Uterus (tissue), 2 donors: ENCODE measurements around the gene EEF2K.

ENCODE experiments used
- POLR2A ChIP-seq, 2 donors: fragments of 450-650 bp; IDR thresholded peaks; one replicate each; pipeline ENCODE4 v1.6.1; 2016; ENCODE audit warnings: antibody characterized with exemption in 2 of 2, mild to moderate bottlenecking in 1 of 2, moderate library complexity in 1 of 2
- TF ChIP-seq, protein P1 (sequence below), 4 experiments: fragments of 200-600 bp in 2 of 4; fragments of 450-650 bp in 2 of 4; sonication (generic) in 2 of 4; IDR thresholded peaks; one replicate each; pipeline ENCODE4 v1.5.1; 2016 to 2019; ENCODE audit warnings: antibody characterized with exemption in 4 of 4, mild to moderate bottlenecking in 2 of 4, moderate library complexity in 1 of 4

DNA sequence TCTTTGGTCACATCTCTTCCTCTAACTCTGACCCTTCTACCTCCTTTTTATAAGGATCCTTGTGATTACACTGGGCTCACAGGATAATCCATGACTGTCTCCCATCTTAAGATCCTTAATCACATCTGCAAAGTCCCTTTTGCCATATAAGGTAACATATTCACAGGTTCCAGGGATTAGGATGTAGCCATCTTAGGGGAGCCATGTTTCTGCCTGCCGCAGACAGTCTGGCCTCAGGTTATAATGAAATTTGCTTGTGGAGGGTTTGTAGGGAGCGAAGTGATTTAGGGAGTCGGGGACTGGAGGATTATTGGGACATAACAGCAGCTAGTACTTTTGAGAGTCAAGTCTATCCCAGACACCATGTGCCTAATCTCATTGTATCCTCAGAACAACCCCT, 7.7 kb downstream of the EEF2K start:
- TF ChIP-seq, protein P1, sequence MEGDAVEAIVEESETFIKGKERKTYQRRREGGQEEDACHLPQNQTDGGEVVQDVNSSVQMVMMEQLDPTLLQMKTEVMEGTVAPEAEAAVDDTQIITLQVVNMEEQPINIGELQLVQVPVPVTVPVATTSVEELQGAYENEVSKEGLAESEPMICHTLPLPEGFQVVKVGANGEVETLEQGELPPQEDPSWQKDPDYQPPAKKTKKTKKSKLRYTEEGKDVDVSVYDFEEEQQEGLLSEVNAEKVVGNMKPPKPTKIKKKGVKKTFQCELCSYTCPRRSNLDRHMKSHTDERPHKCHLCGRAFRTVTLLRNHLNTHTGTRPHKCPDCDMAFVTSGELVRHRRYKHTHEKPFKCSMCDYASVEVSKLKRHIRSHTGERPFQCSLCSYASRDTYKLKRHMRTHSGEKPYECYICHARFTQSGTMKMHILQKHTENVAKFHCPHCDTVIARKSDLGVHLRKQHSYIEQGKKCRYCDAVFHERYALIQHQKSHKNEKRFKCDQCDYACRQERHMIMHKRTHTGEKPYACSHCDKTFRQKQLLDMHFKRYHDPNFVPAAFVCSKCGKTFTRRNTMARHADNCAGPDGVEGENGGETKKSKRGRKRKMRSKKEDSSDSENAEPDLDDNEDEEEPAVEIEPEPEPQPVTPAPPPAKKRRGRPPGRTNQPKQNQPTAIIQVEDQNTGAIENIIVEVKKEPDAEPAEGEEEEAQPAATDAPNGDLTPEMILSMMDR (IDR thresholded peaks at IDR 0.05) = no peak
- TF ChIP-seq POLR2A (IDR thresholded peaks at IDR 0.05) = no peak
